A549 (cell line): Measurements from ENCODE around the gene GMPPB.

ENCODE experiments used
- CEBPB ChIP-seq, 2 experiments: fragments of >200 bp in 1 of 2; sonication (Bioruptor Twin) in 1 of 2; formaldehyde crosslinking in 1 of 2; IDR thresholded peaks; 2 replicates each; pipeline ENCODE4 v1.6.1; 2012 to 2016
- EP300 ChIP-seq, 2 experiments: fragments of >200 bp; sonication (Bioruptor Twin); formaldehyde crosslinking; IDR thresholded peaks; 2 replicates in 1 of 2; 3 replicates in 1 of 2; pipeline ENCODE4 v1.6.1; 2016 to 2017
- GATA3 ChIP-seq: IDR thresholded peaks from 2 replicates; pipeline ENCODE4 v1.6.1; 2012; ENCODE audit warnings: borderline replicate concordance
- MYC ChIP-seq: IDR thresholded peaks from 2 replicates; pipeline ENCODE4 v1.6.1; 2012; ENCODE audit warnings: mild to moderate bottlenecking, inconsistent platforms, low read length, improper control_type of control experiment, borderline replicate concordance
- POLR2A ChIP-seq: IDR thresholded peaks from 2 replicates; pipeline ENCODE4 v1.6.1; 2012; ENCODE audit warnings: mild to moderate bottlenecking, low read length
- POLR2AphosphoS2 ChIP-seq: conservative IDR thresholded peaks from 2 replicates; pipeline ENCODE4 v1.6.1; 2012; ENCODE audit warnings: low read length, improper control_type of control experiment, inconsistent platforms
- SMC3 ChIP-seq: fragments of >200 bp; sonication (Bioruptor Twin); formaldehyde crosslinking; IDR thresholded peaks from 3 replicates; pipeline ENCODE4 v1.6.1; 2018; ENCODE audit warnings: inconsistent platforms
- SREBF2 ChIP-seq: fragments of 450-650 bp; IDR thresholded peaks from 2 replicates; pipeline ENCODE4 v1.6.1; 2014; ENCODE audit warnings: mild to moderate bottlenecking, moderate library complexity
- ZC3H11A ChIP-seq: fragments of 450-650 bp; IDR thresholded peaks from 2 replicates; pipeline ENCODE4 v1.6.1; 2014; ENCODE audit warnings: antibody characterized with exemption, mild to moderate bottlenecking
- ZNF302 ChIP-seq: fragments of 250-450 bp; sonication (Bioruptor Pico); IDR thresholded peaks from 2 replicates; pipeline ENCODE4 v1.9.0; 2021; ENCODE audit warnings: inconsistent platforms, mild to moderate bottlenecking, moderate library complexity
- ZSCAN20 ChIP-seq: fragments of 250-450 bp; sonication (Bioruptor Pico); IDR thresholded peaks from 2 replicates; pipeline ENCODE4 v1.8.0; 2022; ENCODE audit warnings: mild to moderate bottlenecking, moderate library complexity
- TF ChIP-seq, protein P1 (sequence below): fragments of >200 bp; sonication (Bioruptor Twin); formaldehyde crosslinking; IDR thresholded peaks from 3 replicates; pipeline ENCODE4 v1.5.1; 2016

DNA sequence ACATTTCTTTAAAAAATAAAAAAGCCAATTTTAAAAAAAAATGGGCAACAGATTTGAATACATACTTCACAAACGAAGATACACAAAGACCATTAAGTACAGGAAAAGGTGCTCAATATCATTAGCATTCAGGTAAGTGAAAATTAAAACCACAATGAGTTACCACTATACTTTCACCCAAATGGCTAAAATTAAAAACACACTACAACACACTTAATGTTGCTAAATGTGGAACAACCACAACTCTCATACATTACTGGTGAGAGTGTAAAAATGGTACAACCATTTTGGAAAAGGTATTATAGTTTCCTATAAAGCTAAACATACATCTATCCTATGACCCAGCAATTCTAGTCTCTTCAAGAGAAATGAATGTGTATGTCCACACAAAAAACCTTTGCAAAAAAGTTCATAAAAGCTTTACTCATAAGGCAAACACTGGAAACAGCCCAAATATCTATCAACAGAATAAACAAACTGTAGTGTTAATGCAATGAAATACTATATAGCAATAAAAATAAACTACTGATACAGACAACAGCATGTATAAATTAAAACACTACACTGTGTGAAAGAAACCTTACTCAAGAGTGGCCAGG, 47.7 kb upstream of the GMPPB start:
- TF ChIP-seq ZSCAN20 (CRISPR knock-in tag) = no peak
- TF ChIP-seq MYC = no peak
- TF ChIP-seq, protein P1, sequence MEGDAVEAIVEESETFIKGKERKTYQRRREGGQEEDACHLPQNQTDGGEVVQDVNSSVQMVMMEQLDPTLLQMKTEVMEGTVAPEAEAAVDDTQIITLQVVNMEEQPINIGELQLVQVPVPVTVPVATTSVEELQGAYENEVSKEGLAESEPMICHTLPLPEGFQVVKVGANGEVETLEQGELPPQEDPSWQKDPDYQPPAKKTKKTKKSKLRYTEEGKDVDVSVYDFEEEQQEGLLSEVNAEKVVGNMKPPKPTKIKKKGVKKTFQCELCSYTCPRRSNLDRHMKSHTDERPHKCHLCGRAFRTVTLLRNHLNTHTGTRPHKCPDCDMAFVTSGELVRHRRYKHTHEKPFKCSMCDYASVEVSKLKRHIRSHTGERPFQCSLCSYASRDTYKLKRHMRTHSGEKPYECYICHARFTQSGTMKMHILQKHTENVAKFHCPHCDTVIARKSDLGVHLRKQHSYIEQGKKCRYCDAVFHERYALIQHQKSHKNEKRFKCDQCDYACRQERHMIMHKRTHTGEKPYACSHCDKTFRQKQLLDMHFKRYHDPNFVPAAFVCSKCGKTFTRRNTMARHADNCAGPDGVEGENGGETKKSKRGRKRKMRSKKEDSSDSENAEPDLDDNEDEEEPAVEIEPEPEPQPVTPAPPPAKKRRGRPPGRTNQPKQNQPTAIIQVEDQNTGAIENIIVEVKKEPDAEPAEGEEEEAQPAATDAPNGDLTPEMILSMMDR = no peak
- no peak for TF ChIP-seq SMC3
- no peak for TF ChIP-seq POLR2A
- TF ChIP-seq EP300 (IDR thresholded peaks at IDR 0.05) = no peak
- TF ChIP-seq CEBPB (IDR thresholded peaks at IDR 0.05) = no peak
- TF ChIP-seq GATA3 = no peak
- no peak for TF ChIP-seq SREBF2
- no peak for TF ChIP-seq ZNF302 (CRISPR knock-in tag)
- no peak for TF ChIP-seq POLR2AphosphoS2
- TF ChIP-seq ZC3H11A = no peak
